H1 (cell line): ENCODE data around the gene RPS15. TPM values are rescaled to one million over a fixed set of nuclear protein-coding genes. Genes with fewer than 3 reads are reported as not detected.

Experiments used
- CTCF ChIA-PET: fragments of 300-600 bp; sonication (Branson Sonifier 250); formaldehyde crosslinking; loops from one replicate; lab custom pipeline; 2021; ENCODE audit not compliant: partially characterized antibody; lab: Charles Lee
- POLR2A ChIA-PET: fragments of 300-600 bp; sonication (Branson Sonifier 250); formaldehyde crosslinking; loops from one replicate; lab custom pipeline; 2021; ENCODE audit warnings: inconsistent platforms; ENCODE audit not compliant: partially characterized antibody; lab: Charles Lee
- DNase-seq, 2 experiments: peaks; one replicate each; pipeline versions ENCODE4 v3.0.0 to v3.0.0-alpha.2; 2010 to 2022; ENCODE audit warnings: low spot score in 2 of 2, low read depth in 1 of 2, mixed read lengths in 1 of 2
- FAIRE-seq: peaks from 2 replicates; lab custom pipeline; 2011; peaks lifted over from hg19 to GRCh38; lab: Jason Lieb, UNC
- H2AFZ ChIP-seq: 2 replicates; pipeline ENCODE4 v1.8.1; 2012; ENCODE audit warnings: low read length, inconsistent platforms
- H2AK5ac ChIP-seq: 2 replicates; pipeline ENCODE4 v1.6.1; 2013; ENCODE audit warnings: low read depth, low read length
- H2BK120ac ChIP-seq: replicated peaks from 2 replicates; pipeline ENCODE3; 2013; ENCODE audit warnings: low read depth, low read length, inconsistent platforms
- H2BK12ac ChIP-seq: 2 replicates; pipeline ENCODE4 v1.6.1; 2013; ENCODE audit warnings: low read depth, low read length
- H2BK15ac ChIP-seq: 2 replicates; pipeline ENCODE4 v1.6.1; 2013; ENCODE audit warnings: low read length
- H2BK20ac ChIP-seq: 2 replicates; pipeline ENCODE4 v1.6.1; 2013; ENCODE audit warnings: low read length
- H2BK5ac ChIP-seq: 2 replicates; pipeline ENCODE4 v1.6.1; 2013; ENCODE audit warnings: low read depth, low read length
- H3K14ac ChIP-seq: 2 replicates; pipeline ENCODE4 v1.6.1; 2013; ENCODE audit warnings: inconsistent platforms; ENCODE audit not compliant: insufficient read length
- H3K18ac ChIP-seq: 2 replicates; pipeline ENCODE4 v1.6.1; 2013; ENCODE audit warnings: low read length; ENCODE audit errors: extremely low read depth
- H3K23ac ChIP-seq: 2 replicates; pipeline ENCODE4 v1.6.1; 2013; ENCODE audit warnings: inconsistent platforms; ENCODE audit not compliant: insufficient read length
- H3K23me2 ChIP-seq: 2 replicates; pipeline ENCODE4 v1.6.1; 2013; ENCODE audit warnings: low read depth, low read length
- H3K27ac ChIP-seq: 2 replicates; pipeline ENCODE4 v1.6.1; 2011; ENCODE audit warnings: low read depth, low read length, inconsistent platforms
- H3K27me3 ChIP-seq, 4 experiments: replicated peaks in 1 of 4; 1 replicate in 1 of 4; 2 replicates in 3 of 4; pipeline versions ENCODE4 v1.6.1 to v1.8.1; 2011 to 2013; ENCODE audit warnings: low read length in 3 of 4, mild to moderate bottlenecking in 3 of 4, inconsistent platforms in 2 of 4, mixed read lengths in 2 of 4, moderate library complexity in 1 of 4; ENCODE audit not compliant: control insufficient read depth in 3 of 4, insufficient read depth in 3 of 4; ENCODE audit errors: extremely low read depth in 1 of 4
- H3K36me3 ChIP-seq, 4 experiments: 2 replicates each; pipeline versions ENCODE4 v1.6.1 to v1.8.1; 2011 to 2013; ENCODE audit warnings: mild to moderate bottlenecking in 4 of 4, low read length in 3 of 4, moderate library complexity in 2 of 4, control low read depth in 1 of 4, inconsistent platforms in 1 of 4; ENCODE audit not compliant: insufficient read depth in 4 of 4, control insufficient read depth in 2 of 4
- H3K4ac ChIP-seq: replicated peaks from 2 replicates; pipeline ENCODE3; 2013; ENCODE audit warnings: low read length, low read depth, mixed read lengths, inconsistent platforms; ENCODE audit not compliant: insufficient read length
- H3K4me1 ChIP-seq, 4 experiments: replicated peaks in 1 of 4; 1 replicate in 1 of 4; 2 replicates in 3 of 4; pipeline versions ENCODE4 v1.6.1 to v1.8.1; 2011 to 2013; ENCODE audit warnings: low read length in 3 of 4, inconsistent platforms in 2 of 4, mixed read lengths in 1 of 4; ENCODE audit not compliant: insufficient read depth in 4 of 4, control insufficient read depth in 3 of 4
- H3K4me2 ChIP-seq, 2 experiments: 2 replicates each; pipeline versions ENCODE4 v1.6.1 to v1.8.1; 2011 to 2013; ENCODE audit warnings: low read depth in 2 of 2, low read length in 2 of 2, control low read depth in 1 of 2, inconsistent platforms in 1 of 2, mild to moderate bottlenecking in 1 of 2; ENCODE audit not compliant: insufficient read depth in 1 of 2
- H3K4me3 ChIP-seq, 4 experiments: fragments of 200-600, 300-600 bp in 1 of 4; sonication (generic), shearing (Covaris generic), sonication (Bioruptor Twin) in 1 of 4; 2 replicates each; pipeline versions ENCODE4 v1.5.1 to v1.8.1; 2011 to 2016; ENCODE audit warnings: low read length in 4 of 4, low read depth in 3 of 4, control low read depth in 2 of 4, inconsistent platforms in 2 of 4, mild to moderate bottlenecking in 2 of 4, mixed read lengths in 1 of 4, moderate library complexity in 1 of 4; ENCODE audit not compliant: insufficient read depth in 2 of 4; ENCODE audit errors: extremely low read depth in 1 of 4
- H3K56ac ChIP-seq: replicated peaks from 2 replicates; pipeline ENCODE3; 2013; ENCODE audit warnings: low read depth, mild to moderate bottlenecking, mixed read lengths, low read length, inconsistent platforms; ENCODE audit not compliant: insufficient read length
- H3K79me1 ChIP-seq: 2 replicates; pipeline ENCODE4 v1.6.1; 2013; ENCODE audit warnings: low read depth, low read length, control low read depth
- H3K79me2 ChIP-seq, 2 experiments: 2 replicates each; pipeline versions ENCODE4 v1.6.1 to v1.8.1; 2012 to 2013; ENCODE audit warnings: low read length in 2 of 2, mild to moderate bottlenecking in 2 of 2, inconsistent platforms in 1 of 2; ENCODE audit not compliant: insufficient read depth in 2 of 2, control insufficient read depth in 1 of 2
- H3K9ac ChIP-seq, 4 experiments: replicated peaks in 1 of 4; 1 replicate in 1 of 4; 2 replicates in 3 of 4; pipeline versions ENCODE4 v1.6.1 to v1.8.1; 2011 to 2013; ENCODE audit warnings: low read depth in 3 of 4, low read length in 3 of 4, control low read depth in 2 of 4, mild to moderate bottlenecking in 2 of 4, moderate library complexity in 2 of 4, inconsistent platforms in 1 of 4; ENCODE audit errors: extremely low read depth in 1 of 4
- H3K9me3 ChIP-seq, 2 experiments: 2 replicates each; pipeline versions ENCODE4 v1.6.1 to v1.8.1; 2012 to 2013; ENCODE audit warnings: mild to moderate bottlenecking in 2 of 2, moderate library complexity in 2 of 2, control low read depth in 1 of 2, inconsistent platforms in 1 of 2, low read depth in 1 of 2, low read length in 1 of 2, mixed read lengths in 1 of 2; ENCODE audit not compliant: insufficient read depth in 2 of 2
- H4K20me1 ChIP-seq, 2 experiments: replicated peaks in 1 of 2; 2 replicates each; pipeline versions ENCODE3 to v1.8.1; 2011 to 2013; ENCODE audit warnings: inconsistent platforms in 2 of 2, low read length in 2 of 2, mild to moderate bottlenecking in 1 of 2; ENCODE audit not compliant: insufficient read depth in 2 of 2, control insufficient read depth in 1 of 2
- H4K5ac ChIP-seq: 2 replicates; pipeline ENCODE4 v1.6.1; 2013; ENCODE audit warnings: low read length, low read depth, mixed read lengths, inconsistent platforms; ENCODE audit not compliant: insufficient read length
- H4K8ac ChIP-seq: 2 replicates; pipeline ENCODE4 v1.8.0; 2013; ENCODE audit warnings: mild to moderate bottlenecking, moderate library complexity, low read length, inconsistent platforms; ENCODE audit not compliant: insufficient read depth; ENCODE audit errors: extremely low read depth
- H4K91ac ChIP-seq: replicated peaks from 2 replicates; pipeline ENCODE3; 2013; ENCODE audit warnings: low read length, mixed read lengths, inconsistent platforms; ENCODE audit not compliant: insufficient read length
- ATF3 ChIP-seq: IDR thresholded peaks from 2 replicates; pipeline ENCODE4 v1.6.1; 2011; ENCODE audit warnings: low read depth, mild to moderate bottlenecking, low read length; ENCODE audit not compliant: insufficient read depth
- CBX5 ChIP-seq: fragments of 300-800, 300-1000 bp; sonication (generic); IDR thresholded peaks from 2 replicates; pipeline ENCODE4 v1.7.1; 2016; ENCODE audit warnings: antibody characterized with exemption, low read length, low read depth
- FOSL1 ChIP-seq: IDR thresholded peaks from 2 replicates; pipeline ENCODE4 v1.6.1; 2011; ENCODE audit warnings: mild to moderate bottlenecking, low read depth, low read length, moderate library complexity; ENCODE audit not compliant: insufficient read depth
- GTF2F1 ChIP-seq: IDR thresholded peaks from 2 replicates; pipeline ENCODE4 v1.6.1; 2012; ENCODE audit warnings: low read depth, low read length, improper control_type of control experiment, borderline replicate concordance
- JUND ChIP-seq: IDR thresholded peaks from 2 replicates; pipeline ENCODE4 v1.6.1; 2011; ENCODE audit warnings: mild to moderate bottlenecking, improper control_type of control experiment, low read length
- POLR2A ChIP-seq, 2 experiments: IDR thresholded peaks; 1 replicate in 1 of 2; 2 replicates in 1 of 2; pipeline ENCODE4 v1.6.1; 2011; ENCODE audit warnings: low read depth in 2 of 2, low read length in 2 of 2, mild to moderate bottlenecking in 2 of 2; ENCODE audit errors: control extremely low read depth in 1 of 2
- SIX5 ChIP-seq: IDR thresholded peaks from 2 replicates; pipeline ENCODE4 v1.6.1; 2011; ENCODE audit warnings: mild to moderate bottlenecking, low read depth, low read length
- SP1 ChIP-seq: IDR thresholded peaks from 2 replicates; pipeline ENCODE4 v1.6.1; 2011; ENCODE audit warnings: low read depth, low read length
- SRF ChIP-seq: IDR thresholded peaks from 2 replicates; pipeline ENCODE4 v1.6.1; 2011; ENCODE audit warnings: mild to moderate bottlenecking, low read depth, low read length, moderate library complexity
- WGBS, 2 experiments: shearing (Covaris generic) in 1 of 2; methylation state at CpG; one replicate each; pipeline versions ENCODE4 v1.1.6 to v1.1.7; 2013 to 2015; ENCODE audit warnings: low lambda C conversion rate in 2 of 2, mixed read lengths in 2 of 2, inconsistent platforms in 1 of 2, low coverage in 1 of 2, missing lambda C conversion rate in 1 of 2; ENCODE audit not compliant: insufficient replicate concordance in 2 of 2, insufficient coverage in 1 of 2, insufficient read length in 1 of 2; ENCODE audit errors: extremely low coverage in 1 of 2, missing lambda C conversion rate in 1 of 2; 5-methylcytosine and 5-hydroxymethylcytosine counted together
- polyA plus RNA-seq, 7 experiments: library from polyadenylated mRNA; depleted of rRNA in 3 of 7; stranded (reverse) in 5 of 7; unstranded in 2 of 7; fragments of >200 nt in 5 of 7; fragments of 200-250 nt in 2 of 7; gene quantifications; 1 replicate in 5 of 7; 2 replicates in 1 of 7; 4 replicates in 1 of 7; pipeline versions ENCODE4 v1.2.1 to v1.2.3, GENCODE V29; 2011 to 2013; ENCODE audit warnings: missing spikeins in 2 of 7, mixed read lengths in 2 of 7
- total RNA-seq: library from RNA; stranded (reverse); fragmentation: NEBNext Ultra II Directional; extraction: Animal tissue kit (Norgen Biotek cat#: 25700); gene quantifications from 2 replicates; pipeline ENCODE4 v1.2.1, GENCODE V29; 2021
- TF ChIP-seq, protein P1 (sequence below): IDR thresholded peaks from 2 replicates; pipeline ENCODE4 v1.6.1; 2012; ENCODE audit warnings: low read length, inconsistent platforms

The RPS15 gene
- total and polyA plus RNA-seq, 2 of the 8 experiments (the other 6 are each of a cell fraction or from before 2014, with no cell fraction given): 1,562 to 3,890 TPM

DNA sequence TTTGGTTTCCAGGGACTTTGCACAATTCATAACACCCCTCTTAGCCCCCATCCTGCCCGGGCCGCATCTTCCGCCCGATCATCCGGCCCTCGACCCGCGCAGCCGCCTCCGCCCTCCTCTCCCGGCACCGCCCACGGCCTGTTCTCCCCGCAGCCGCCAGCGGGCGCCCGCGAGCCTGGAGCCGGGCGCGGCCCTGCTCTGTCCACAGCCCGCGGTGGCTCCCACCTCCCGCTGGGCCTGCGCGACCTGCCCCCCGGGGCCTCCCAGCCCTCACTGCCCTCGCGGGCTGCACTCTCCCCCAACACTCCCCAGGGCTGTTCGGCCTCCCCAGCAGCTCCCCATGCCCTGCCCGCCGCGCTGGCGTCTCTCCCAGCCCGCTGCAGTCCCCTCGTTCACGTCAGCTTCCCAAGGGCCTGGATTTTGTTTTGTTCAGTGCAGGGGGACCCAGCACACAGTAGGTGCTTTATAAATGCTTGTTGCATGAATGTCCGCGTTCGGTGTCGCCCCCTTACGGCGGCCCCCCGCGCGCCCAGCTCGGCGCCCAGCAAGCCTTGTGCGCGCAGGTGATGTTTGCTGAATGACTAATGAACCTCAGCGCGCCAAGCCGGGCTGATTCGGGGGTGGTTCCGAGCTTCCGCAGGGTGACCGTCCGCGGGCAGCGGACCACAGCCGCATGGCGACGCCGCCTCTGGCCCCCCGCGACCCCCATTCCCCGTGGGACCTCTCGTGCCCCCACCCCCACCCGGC, 7.2 kb downstream of the RPS15 start:
- Histone ChIP-seq H3K4me2 (peak overlapping the region; percentile 11 to 76), H3K27ac (no peak overlapping the region), H3K27me3 (peaks cover 26 to 41% (median 38%) of the 10 kb centered on the region in 4 experiments), H3K36me3 (peaks cover 19 to 23% (median 22%) of the 10 kb centered on the region in 4 experiments), H2BK12ac (no peak overlapping the region), H2BK5ac (no peak overlapping the region; the same call in 1 of the 2 replicates), H3K56ac (no peak overlapping the region), H4K8ac (peak overlapping the region; percentile 69; the same call in 1 of the 2 replicates), H3K4me3 (peak overlapping the region; percentile 49 to 74 (median 66)), H2BK20ac (no peak overlapping the region), H3K79me2 (peaks cover 0 to 4% of the 10 kb centered on the region in 2 experiments; a peak in 1 of 4 replicates), H3K4ac (no peak overlapping the region), H3K18ac (no peak overlapping the region; the same call in 1 of the 2 replicates), H2BK15ac (peak overlapping the region; percentile 72; the same call in 1 of the 2 replicates), H2AK5ac (no peak overlapping the region), H2AFZ (no peak overlapping the region), H3K79me1 (peaks cover 3% of the 10 kb centered on the region), H3K23ac (no peak overlapping the region), H4K5ac (no peak overlapping the region), H4K91ac (no peak overlapping the region), H3K9ac (no peak overlapping the region), H3K14ac (no peak overlapping the region), H2BK120ac (no peak overlapping the region), H3K9me3 (no peaks in the 10 kb centered on the region), H4K20me1 (peaks cover 19 to 20% of the 10 kb centered on the region in 2 experiments), H3K4me1 (peaks cover 0 to 18% (median 7%) of the 10 kb centered on the region in 4 experiments; a peak in 5 of 7 replicates), H3K23me2 (peaks cover 4% of the 10 kb centered on the region; the same call in 1 of the 2 replicates)
- DNase-seq (peak in 1 of 2 experiments; percentile 95), FAIRE-seq (no peak)
- ChIA-PET CTCF (interaction anchor here (0.7 to 5.6 kb wide), 12 partner anchors 10 to 179 kb away, joined by 3 to 54 read pairs (median 6); no protein-coding TSS in a partner anchor), POLR2A (interaction anchor here (0.8 to 7.6 kb wide), 12 partner anchors 9 to 176 kb away, joined by 3 to 109 read pairs (median 5); partner anchors contain the start of genes APC2 and CIRBP)
- WGBS, 2 experiments: 8% methylated on average over 51 of the region's 70 CpGs; no CpG with 5 or more reads in 1 of the 2 experiments
- no peak for TF ChIP-seq SRF
- TF ChIP-seq ATF3: no peak
- TF ChIP-seq SP1: no peak
- no peak for TF ChIP-seq FOSL1
- no peak for TF ChIP-seq SIX5
- no peak for TF ChIP-seq GTF2F1
- TF ChIP-seq CBX5: no peak
- no peak for TF ChIP-seq POLR2A (IDR thresholded peaks at IDR 0.05; ENCODE audit: control extremely low read depth in 1 of 2, low read depth in 2 of 2, low read length in 2 of 2)
- TF ChIP-seq JUND: peak; percentile 13; the same call in 1 of the 2 replicates
- TF ChIP-seq, protein P1, sequence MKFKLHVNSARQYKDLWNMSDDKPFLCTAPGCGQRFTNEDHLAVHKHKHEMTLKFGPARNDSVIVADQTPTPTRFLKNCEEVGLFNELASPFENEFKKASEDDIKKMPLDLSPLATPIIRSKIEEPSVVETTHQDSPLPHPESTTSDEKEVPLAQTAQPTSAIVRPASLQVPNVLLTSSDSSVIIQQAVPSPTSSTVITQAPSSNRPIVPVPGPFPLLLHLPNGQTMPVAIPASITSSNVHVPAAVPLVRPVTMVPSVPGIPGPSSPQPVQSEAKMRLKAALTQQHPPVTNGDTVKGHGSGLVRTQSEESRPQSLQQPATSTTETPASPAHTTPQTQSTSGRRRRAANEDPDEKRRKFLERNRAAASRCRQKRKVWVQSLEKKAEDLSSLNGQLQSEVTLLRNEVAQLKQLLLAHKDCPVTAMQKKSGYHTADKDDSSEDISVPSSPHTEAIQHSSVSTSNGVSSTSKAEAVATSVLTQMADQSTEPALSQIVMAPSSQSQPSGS: no peak
